Erythroblast (primary cell): ENCODE data around the gene CDC14B.

Experiments used
- GATA1 ChIP-seq: IDR thresholded peaks from 2 replicates; pipeline ENCODE4 v1.6.1; 2011; ENCODE audit warnings: low read depth, mild to moderate bottlenecking, control low read depth, low read length, moderate library complexity
- POLR2A ChIP-seq: IDR thresholded peaks from 2 replicates; pipeline ENCODE4 v1.6.1; 2011; ENCODE audit warnings: mild to moderate bottlenecking, low read length

DNA sequence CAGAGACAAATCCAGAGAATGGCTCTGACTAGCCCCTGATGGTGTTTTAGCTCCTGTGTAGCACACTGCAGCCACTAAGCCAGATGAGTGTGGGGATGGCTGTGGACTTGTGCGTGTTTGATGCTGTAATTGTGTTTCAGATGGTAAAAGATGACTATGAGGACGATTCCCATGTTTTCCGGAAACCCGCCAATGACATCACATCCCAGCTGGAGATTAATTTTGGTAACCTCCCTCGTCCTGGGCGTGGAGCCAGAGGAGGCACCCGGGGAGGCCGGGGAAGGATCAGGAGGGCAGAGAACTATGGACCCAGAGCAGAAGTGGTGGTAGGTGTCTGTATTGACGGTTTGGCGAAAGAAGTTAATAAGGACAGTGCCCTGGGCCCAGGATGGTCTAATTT, 131.7 kb downstream of the CDC14B start:
- no peak for TF ChIP-seq POLR2A
- no peak for TF ChIP-seq GATA1
